ENCODE measurements around the gene LRRC26. TPM values are rescaled to one million over a fixed set of nuclear protein-coding genes. Genes with fewer than 3 reads are reported as not detected.

The LRRC26 gene
- total and polyA plus RNA-seq, 7 donors = 0.68 to 6.3 (median 1.3) TPM; not detected in 3

DNA sequence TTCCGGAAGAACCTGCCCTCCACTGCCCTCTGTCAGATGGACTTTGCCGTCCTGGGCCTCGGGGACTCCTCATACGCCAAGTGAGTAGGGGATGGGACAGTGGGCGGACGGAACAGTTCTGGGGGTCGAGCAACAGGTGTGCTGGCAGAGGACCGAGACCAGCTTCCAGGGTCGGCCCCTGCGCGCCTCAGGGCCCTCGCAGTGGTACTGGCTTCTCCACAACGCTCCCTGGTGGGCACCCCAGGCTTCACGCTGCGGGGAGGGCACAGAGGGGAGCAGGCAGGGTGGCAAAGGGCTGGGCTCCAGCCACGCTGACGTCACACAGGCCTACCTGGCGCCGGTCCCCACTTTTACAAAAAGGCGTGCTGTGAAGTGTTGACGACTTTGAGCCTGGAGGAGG, 42.7 kb upstream of the LRRC26 start:
- DNase-seq = no peak
- Histone ChIP-seq H3K4me1 (peaks cover 0 to 5% (median 0%) of the 10 kb centered on the region in 4 donors), H3K27ac (no peak overlapping the region), H3K36me3 (peaks cover 0 to 22% (median 0%) of the 10 kb centered on the region in 4 donors), H3K27me3 (no peaks in the 10 kb centered on the region), H3K9me3 (no peaks in the 10 kb centered on the region), H3K4me3 (no peak overlapping the region)
- 81 to 89% methylated on average over 21 of the region's 21 CpGs for WGBS, 2 donors
- TF ChIP-seq, protein P1, sequence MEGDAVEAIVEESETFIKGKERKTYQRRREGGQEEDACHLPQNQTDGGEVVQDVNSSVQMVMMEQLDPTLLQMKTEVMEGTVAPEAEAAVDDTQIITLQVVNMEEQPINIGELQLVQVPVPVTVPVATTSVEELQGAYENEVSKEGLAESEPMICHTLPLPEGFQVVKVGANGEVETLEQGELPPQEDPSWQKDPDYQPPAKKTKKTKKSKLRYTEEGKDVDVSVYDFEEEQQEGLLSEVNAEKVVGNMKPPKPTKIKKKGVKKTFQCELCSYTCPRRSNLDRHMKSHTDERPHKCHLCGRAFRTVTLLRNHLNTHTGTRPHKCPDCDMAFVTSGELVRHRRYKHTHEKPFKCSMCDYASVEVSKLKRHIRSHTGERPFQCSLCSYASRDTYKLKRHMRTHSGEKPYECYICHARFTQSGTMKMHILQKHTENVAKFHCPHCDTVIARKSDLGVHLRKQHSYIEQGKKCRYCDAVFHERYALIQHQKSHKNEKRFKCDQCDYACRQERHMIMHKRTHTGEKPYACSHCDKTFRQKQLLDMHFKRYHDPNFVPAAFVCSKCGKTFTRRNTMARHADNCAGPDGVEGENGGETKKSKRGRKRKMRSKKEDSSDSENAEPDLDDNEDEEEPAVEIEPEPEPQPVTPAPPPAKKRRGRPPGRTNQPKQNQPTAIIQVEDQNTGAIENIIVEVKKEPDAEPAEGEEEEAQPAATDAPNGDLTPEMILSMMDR (IDR thresholded peaks at IDR 0.05) = no peak
- TF ChIP-seq EP300 (IDR thresholded peaks at IDR 0.05) (no peak), POLR2A (IDR thresholded peaks at IDR 0.05) (no peak), POLR2AphosphoS5 (IDR thresholded peaks at IDR 0.05) (no peak)
- intact Hi-C loops (cut with DNase I) = no loop called here

DNA sequence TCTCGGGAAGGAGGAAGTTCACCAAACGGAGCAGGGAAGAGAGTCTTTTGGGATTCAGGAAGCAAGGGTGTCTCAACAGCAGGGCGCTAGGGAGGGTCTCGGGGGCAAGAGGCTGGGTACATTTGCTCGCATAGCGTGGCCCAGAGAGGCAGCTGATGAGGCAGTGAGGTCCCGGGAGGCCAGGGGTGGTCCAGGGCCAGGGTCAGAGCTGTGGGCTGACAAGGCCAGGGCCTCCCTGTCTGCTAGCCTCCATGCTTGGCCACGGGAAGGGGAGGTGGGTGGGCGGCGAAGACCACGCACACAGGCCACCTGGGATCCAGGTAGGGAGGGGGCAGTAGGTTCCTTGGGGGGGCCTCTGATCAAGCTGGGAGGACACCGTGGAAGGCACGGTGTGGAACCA, 41.7 kb upstream of the LRRC26 start:
- no peak overlapping the region for H3K4me3 ChIP-seq
- no peaks in the 10 kb centered on the region for H3K9me3 ChIP-seq
- intact Hi-C loops (cut with DNase I) = no loop called here
- H3K27me3 ChIP-seq = no peaks in the 10 kb centered on the region
- peaks cover 0 to 23% (median 0%) of the 10 kb centered on the region in 4 donors for H3K36me3 ChIP-seq
- no peak overlapping the region for H3K27ac ChIP-seq
- H3K4me1 ChIP-seq = peaks cover 0 to 7% (median 7%) of the 10 kb centered on the region in 4 donors
- 86 to 91% methylated on average over 13 of the region's 13 CpGs for WGBS, 2 donors
- no peak for TF ChIP-seq EP300 (IDR thresholded peaks at IDR 0.05)
- TF ChIP-seq POLR2A (IDR thresholded peaks at IDR 0.05) = no peak
- TF ChIP-seq, protein P1 (IDR thresholded peaks at IDR 0.05) = no peak
- TF ChIP-seq POLR2AphosphoS5 (IDR thresholded peaks at IDR 0.05) = no peak
- no peak for DNase-seq

DNA sequence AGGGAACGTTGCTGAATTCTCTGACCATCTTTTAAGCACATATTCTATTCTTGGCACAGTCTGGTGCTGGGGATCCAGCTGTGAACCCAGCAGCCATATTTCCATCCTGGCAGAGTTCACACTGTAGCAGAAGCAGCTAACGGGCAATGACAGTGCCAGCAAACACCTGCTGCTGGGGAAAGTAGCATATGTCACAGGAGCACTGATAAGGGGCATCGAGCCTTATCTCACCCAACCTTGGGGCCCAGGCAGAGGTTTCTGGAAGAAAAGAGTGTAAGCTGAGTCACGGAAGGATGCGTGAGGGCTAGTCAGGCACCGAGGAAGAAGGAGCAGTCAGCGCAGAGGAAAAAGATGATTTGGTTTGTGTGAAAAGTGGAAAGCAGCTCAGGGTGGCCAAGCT, 36.8 kb upstream of the LRRC26 start:
- Histone ChIP-seq H3K36me3 (peaks cover 0 to 8% (median 0%) of the 10 kb centered on the region in 4 donors), H3K4me3 (peak overlapping the region in 2 of 4 donors; percentile 93 to 99), H3K27me3 (no peaks in the 10 kb centered on the region), H3K9me3 (no peaks in the 10 kb centered on the region), H3K27ac (no peak overlapping the region), H3K4me1 (peaks cover 0 to 50% (median 48%) of the 10 kb centered on the region in 4 donors)
- TF ChIP-seq, protein P1 (IDR thresholded peaks at IDR 0.05) = no peak
- TF ChIP-seq POLR2AphosphoS5 (IDR thresholded peaks at IDR 0.05) = no peak
- no peak for TF ChIP-seq POLR2A (IDR thresholded peaks at IDR 0.05)
- TF ChIP-seq EP300 (IDR thresholded peaks at IDR 0.05) = no peak
- WGBS, 2 donors = 65 to 85% methylated on average over 7 of the region's 7 CpGs
- intact Hi-C loops (cut with DNase I) = loop anchor here (5.0 kb wide), 1 partner anchor 46 kb away; the partner anchor contains the start of gene STPG3
- no peak for DNase-seq

DNA sequence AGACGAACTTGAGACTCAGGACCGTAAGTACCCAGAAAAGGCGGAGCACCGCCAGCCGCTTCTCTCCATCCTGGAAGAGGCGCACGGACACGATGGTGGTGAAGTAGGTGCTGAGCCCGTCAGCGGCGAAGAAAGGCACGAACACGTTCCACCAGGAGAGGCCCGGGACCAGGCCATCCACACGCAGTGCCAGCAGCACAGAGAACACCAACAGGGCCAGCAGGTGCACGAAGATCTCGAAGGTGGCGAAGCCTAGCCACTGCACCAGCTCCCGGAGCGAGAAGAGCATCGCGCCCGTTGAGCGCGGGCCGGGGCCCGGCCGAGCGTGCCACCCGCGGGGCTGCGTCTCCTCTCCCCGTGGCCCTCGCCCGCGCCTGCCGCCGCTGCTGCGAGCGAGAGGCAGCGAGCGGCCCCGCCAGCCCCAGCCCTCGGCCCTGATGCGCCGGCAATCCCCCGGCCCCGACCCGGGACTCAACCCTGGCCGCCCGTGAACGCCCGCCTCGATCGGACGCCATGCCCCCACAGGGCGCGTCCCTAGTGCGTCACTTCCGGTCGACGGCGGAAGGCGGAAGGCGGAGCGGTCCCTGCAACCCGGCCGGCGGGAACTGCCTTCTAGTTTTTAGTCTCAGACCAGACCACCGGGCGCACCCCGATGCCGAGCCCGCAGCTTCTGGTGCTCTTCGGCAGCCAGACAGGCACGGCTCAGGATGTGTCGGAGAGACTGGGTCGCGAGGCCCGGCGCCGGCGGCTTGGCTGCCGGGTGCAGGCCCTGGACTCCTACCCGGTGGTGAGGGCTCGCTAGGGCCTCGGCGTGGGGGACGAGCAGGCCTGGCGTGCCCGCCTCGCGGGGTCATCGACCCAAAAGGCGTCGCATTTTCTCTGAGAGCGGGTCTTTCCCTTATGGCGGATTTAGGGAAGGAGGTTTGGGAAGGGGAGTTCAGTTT, 35.5 kb upstream of the LRRC26 start, which contains the start of the genes NDOR1 and TMEM203:
NDOR1 (plus strand) TSS at position 575 of the 944 bp plus-strand sequence; CDS start at position 653, 78 bp downstream.
TMEM203 (minus strand) TSS at position 523 of the 944 bp plus-strand sequence; CDS start at position 289, 234 bp downstream.
- H3K4me1 ChIP-seq = peaks cover 0 to 58% (median 54%) of the 10 kb centered on the region in 4 donors
- peak; percentile 94 for DNase-seq
- peaks cover 0 to 8% (median 0%) of the 10 kb centered on the region in 4 donors for H3K36me3 ChIP-seq
- H3K27ac ChIP-seq = peak within 1 kb of the TSS; percentile 79 to 90 (median 86)
- H3K4me3 ChIP-seq = peak within 1 kb of the TSS; percentile 66 to 99 (median 88)
- H3K9me3 ChIP-seq = no peaks in the 10 kb centered on the region
- intact Hi-C loops (cut with DNase I) = loop anchor here (2.0 to 5.0 kb wide), 2 partner anchors 17 to 47 kb away; partner anchors contain the start of genes ANAPC2, SSNA1 and STPG3
- H3K27me3 ChIP-seq = no peaks in the 10 kb centered on the region
- WGBS, 2 donors = 0% methylated on average over 98 of the region's 98 CpGs
- TF ChIP-seq POLR2A (IDR thresholded peaks at IDR 0.05) (peak; percentile 46 to 51), POLR2AphosphoS5 (IDR thresholded peaks at IDR 0.05) (peak; percentile 91 to 96 (median 94)), EP300 (IDR thresholded peaks at IDR 0.05) (no peak)
- TF ChIP-seq, protein P1 (IDR thresholded peaks at IDR 0.05) = no peak

Data from sigmoid colon (tissue), 7 donors.